ENCODE results near the gene SUCO.

The SUCO gene

DNA sequence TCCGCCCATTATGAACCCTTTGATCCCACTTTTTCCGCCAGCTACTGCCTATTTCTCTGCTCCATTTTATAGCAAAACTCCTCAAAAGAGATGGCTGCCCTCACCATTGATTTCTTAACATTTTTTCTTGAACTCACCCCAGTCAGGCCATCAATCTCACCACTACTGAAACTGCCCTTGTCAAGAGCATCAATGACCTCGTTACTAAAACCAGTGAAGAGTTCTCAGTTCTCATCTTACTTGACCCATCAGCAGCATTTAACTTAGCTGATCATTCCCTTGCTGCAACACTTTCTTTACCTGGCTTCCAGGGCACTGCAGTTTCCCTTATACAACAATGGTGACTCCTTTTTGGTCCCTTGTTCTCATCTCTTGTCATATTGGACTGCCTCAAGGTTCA is 90.8 kb downstream of the SUCO start:
- no peak overlapping the region for H3K4me3 ChIP-seq (replicated peaks; ENCODE audit: low read depth, low read length)
- no peak for DNase-seq (ENCODE audit: extremely low read depth, low read depth)
- TF ChIP-seq, protein P1, sequence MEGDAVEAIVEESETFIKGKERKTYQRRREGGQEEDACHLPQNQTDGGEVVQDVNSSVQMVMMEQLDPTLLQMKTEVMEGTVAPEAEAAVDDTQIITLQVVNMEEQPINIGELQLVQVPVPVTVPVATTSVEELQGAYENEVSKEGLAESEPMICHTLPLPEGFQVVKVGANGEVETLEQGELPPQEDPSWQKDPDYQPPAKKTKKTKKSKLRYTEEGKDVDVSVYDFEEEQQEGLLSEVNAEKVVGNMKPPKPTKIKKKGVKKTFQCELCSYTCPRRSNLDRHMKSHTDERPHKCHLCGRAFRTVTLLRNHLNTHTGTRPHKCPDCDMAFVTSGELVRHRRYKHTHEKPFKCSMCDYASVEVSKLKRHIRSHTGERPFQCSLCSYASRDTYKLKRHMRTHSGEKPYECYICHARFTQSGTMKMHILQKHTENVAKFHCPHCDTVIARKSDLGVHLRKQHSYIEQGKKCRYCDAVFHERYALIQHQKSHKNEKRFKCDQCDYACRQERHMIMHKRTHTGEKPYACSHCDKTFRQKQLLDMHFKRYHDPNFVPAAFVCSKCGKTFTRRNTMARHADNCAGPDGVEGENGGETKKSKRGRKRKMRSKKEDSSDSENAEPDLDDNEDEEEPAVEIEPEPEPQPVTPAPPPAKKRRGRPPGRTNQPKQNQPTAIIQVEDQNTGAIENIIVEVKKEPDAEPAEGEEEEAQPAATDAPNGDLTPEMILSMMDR (IDR thresholded peaks at IDR 0.05; ENCODE audit: low read depth, low read length, missing control alignments): no peak

DNA sequence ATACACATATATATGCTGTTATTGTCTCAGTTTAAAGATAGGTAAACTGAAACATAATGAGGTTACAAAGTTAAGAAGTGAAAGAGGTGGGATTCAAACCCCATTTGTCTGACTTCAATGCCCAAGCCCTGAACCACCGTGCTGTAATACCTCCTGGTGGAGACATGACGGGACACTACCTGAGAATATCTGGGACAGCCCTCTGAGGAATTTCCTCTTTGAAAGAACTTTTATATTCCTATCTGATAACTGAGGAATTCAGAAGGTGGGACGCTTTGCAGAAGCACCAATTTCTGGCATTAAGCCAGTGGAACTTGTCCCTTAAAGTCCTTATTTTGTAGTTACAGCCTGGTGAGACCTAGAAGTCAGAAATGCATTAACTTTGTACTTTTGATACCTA is 93.9 kb downstream of the SUCO start:
- H3K4me3 ChIP-seq (replicated peaks; ENCODE audit: low read depth, low read length): no peak overlapping the region
- DNase-seq (ENCODE audit: extremely low read depth, low read depth): no peak
- TF ChIP-seq, protein P1 (IDR thresholded peaks at IDR 0.05; ENCODE audit: low read depth, low read length, missing control alignments): no peak

DNA sequence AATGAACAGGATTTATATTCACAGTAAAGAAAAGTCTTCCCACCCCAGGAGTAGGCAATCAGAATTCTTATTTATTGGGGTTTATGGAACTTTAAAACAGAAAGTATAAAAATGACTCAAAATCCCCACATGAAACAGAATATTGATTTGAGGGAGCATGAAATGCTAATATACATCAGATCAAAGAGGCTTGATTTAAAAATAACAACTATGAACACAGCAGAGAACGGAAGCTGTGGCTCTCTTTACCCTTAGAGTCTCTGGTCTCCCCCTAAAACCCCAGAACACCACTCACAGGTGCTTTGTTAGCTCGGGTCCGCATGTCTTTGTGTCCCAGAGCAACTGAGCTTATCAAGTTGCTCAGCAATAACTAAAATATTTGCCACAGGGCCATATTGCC is 94.8 kb downstream of the SUCO start:
- no peak for DNase-seq (ENCODE audit: extremely low read depth, low read depth)
- no peak overlapping the region for H3K4me3 ChIP-seq (replicated peaks; ENCODE audit: low read depth, low read length)
- TF ChIP-seq, protein P1 (IDR thresholded peaks at IDR 0.05; ENCODE audit: low read depth, low read length, missing control alignments): no peak

GRCh38 chr1:172628401-172628800 is 95.5 kb downstream of the SUCO start:
- H3K4me3 ChIP-seq (replicated peaks; ENCODE audit: low read depth, low read length): no peak overlapping the region
- DNase-seq (ENCODE audit: extremely low read depth, low read depth): no peak
- TF ChIP-seq, protein P1 (IDR thresholded peaks at IDR 0.05; ENCODE audit: low read depth, low read length, missing control alignments): no peak

- TF ChIP-seq, protein P1 (IDR thresholded peaks at IDR 0.05; ENCODE audit: low read depth, low read length, missing control alignments): no peak
These were observed 96.2 kb downstream of the SUCO start for GRCh38 chr1:172629170-172629569.

GRCh38 chr1:172629638-172630037 is 96.7 kb downstream of the SUCO start:
- TF ChIP-seq, protein P1 (IDR thresholded peaks at IDR 0.05; ENCODE audit: low read depth, low read length, missing control alignments): no peak
- DNase-seq (ENCODE audit: extremely low read depth, low read depth): no peak
- H3K4me3 ChIP-seq (replicated peaks; ENCODE audit: low read depth, low read length): no peak overlapping the region

More at GRCh38 chr1:172629170-172629569, 96.2 kb downstream of the SUCO start:
- H3K4me3 ChIP-seq (replicated peaks; ENCODE audit: low read depth, low read length): no peak overlapping the region
- no peak for DNase-seq (ENCODE audit: extremely low read depth, low read depth)
